BE2C (cell line): ENCODE results near the gene IDUA.

Source experiments
- DNase-seq: peaks from one replicate; pipeline ENCODE4 v3.0.0-alpha.2; 2020
- H3K27me3 ChIP-seq: fragments of 250-450 bp; sonication (Bioruptor Pico); 2 replicates; pipeline ENCODE4 v1.5.1; 2020; ENCODE audit warnings: mild to moderate bottlenecking
- H3K36me3 ChIP-seq: fragments of 250-450 bp; sonication (Bioruptor Pico); 2 replicates; pipeline ENCODE4 v1.5.1; 2020; ENCODE audit warnings: mild to moderate bottlenecking
- H3K4me1 ChIP-seq: fragments of 250-450 bp; sonication (Bioruptor Pico); 2 replicates; pipeline ENCODE4 v1.5.1; 2020
- H3K4me3 ChIP-seq: 2 replicates; pipeline ENCODE4 v1.5.1; 2011; ENCODE audit warnings: low read depth, low read length
- H3K9me3 ChIP-seq: fragments of 250-450 bp; sonication (Bioruptor Pico); 2 replicates; pipeline ENCODE4 v1.5.1; 2020
- CTCF ChIP-seq: IDR thresholded peaks from 2 replicates; pipeline ENCODE4 v1.5.1; 2012; ENCODE audit warnings: mild to moderate bottlenecking, low read depth, low read length

Gene IDUA

GRCh38 chr4:986428-986878, 391 bp upstream of the IDUA start:
- Histone ChIP-seq H3K4me3 (peak overlapping the region; percentile 46), H3K9me3 (no peaks in the 10 kb centered on the region), H3K36me3 (no peaks in the 10 kb centered on the region), H3K4me1 (no peaks in the 10 kb centered on the region), H3K27me3 (peaks cover 14% of the 10 kb centered on the region)
- DNase-seq, result no peak
- no peak for TF ChIP-seq CTCF

GRCh38 chr4:987624-988513, 1.0 kb downstream of the IDUA start:
- Histone ChIP-seq H3K4me3 (no peak overlapping the region), H3K36me3 (no peaks in the 10 kb centered on the region), H3K9me3 (no peaks in the 10 kb centered on the region), H3K27me3 (peaks cover 14% of the 10 kb centered on the region), H3K4me1 (no peaks in the 10 kb centered on the region)
- peak; percentile 12 for DNase-seq
- no peak for TF ChIP-seq CTCF

- H3K9me3 ChIP-seq, result no peaks in the 10 kb centered on the region
- no peaks in the 10 kb centered on the region for H3K4me1 ChIP-seq
- no peak for TF ChIP-seq CTCF
- no peaks in the 10 kb centered on the region for H3K36me3 ChIP-seq
- peaks cover 14% of the 10 kb centered on the region for H3K27me3 ChIP-seq
- no peak overlapping the region for H3K4me3 ChIP-seq
- peak; percentile 9 for DNase-seq
Observed at GRCh38 chr4:988726-989721, 2.2 kb downstream of the IDUA start.

- Histone ChIP-seq H3K9me3 (no peaks in the 10 kb centered on the region), H3K4me3 (no peak overlapping the region), H3K27me3 (peaks cover 14% of the 10 kb centered on the region), H3K36me3 (no peaks in the 10 kb centered on the region), H3K4me1 (no peaks in the 10 kb centered on the region)
- no peak for TF ChIP-seq CTCF
- peak; percentile 11 for DNase-seq
Observed at GRCh38 chr4:989722-990471, 3.1 kb downstream of the IDUA start.

GRCh38 chr4:990746-991367, 4.0 kb downstream of the IDUA start:
- peaks cover 18% of the 10 kb centered on the region for H3K27me3 ChIP-seq
- no peaks in the 10 kb centered on the region for H3K36me3 ChIP-seq
- no peaks in the 10 kb centered on the region for H3K4me1 ChIP-seq
- DNase-seq, result no peak
- no peaks in the 10 kb centered on the region for H3K9me3 ChIP-seq
- no peak overlapping the region for H3K4me3 ChIP-seq
- no peak for TF ChIP-seq CTCF
